Central memory CD8-positive, alpha-beta T cell (primary cell): ENCODE measurements around the gene CXorf51A.
"Not testable (repeated sequence)": the region's sequence is repeated elsewhere in the genome, so short reads cannot be mapped to it uniquely, and the experiment has no call there.

Source experiments
- ATAC-seq: fragments of 150-1000 bp; cut with Tn5 transposase; replicated peaks from 2 replicates; pipeline ENCODE4 v1.10.0; 2022; ENCODE audit warnings: mild to moderate bottlenecking, moderate FRiP score, moderate number of reproducible peaks; ENCODE audit not compliant: poor library complexity, severe bottlenecking; ENCODE audit errors: extremely low read depth
- DNase-seq, 2 donors: peaks; one replicate each; pipeline ENCODE4 v3.0.0; 2021; ENCODE audit warnings: low spot score in 2 of 2
- H3K27ac Mint-ChIP-seq: one replicate; pipeline ENCODE4 v1.8.0; 2022; ENCODE audit warnings: low read depth, mild to moderate bottlenecking, moderate library complexity, mixed read lengths
- H3K27me3 Mint-ChIP-seq: one replicate; pipeline ENCODE4 v1.8.0; 2022; ENCODE audit warnings: mixed read lengths
- H3K36me3 Mint-ChIP-seq: one replicate; pipeline ENCODE4 v1.8.0; 2022; ENCODE audit warnings: mild to moderate bottlenecking, moderate library complexity, mixed read lengths; ENCODE audit not compliant: insufficient read depth
- H3K4me1 Mint-ChIP-seq: one replicate; pipeline ENCODE4 v1.8.0; 2022; ENCODE audit warnings: mixed read lengths
- H3K4me3 Mint-ChIP-seq: one replicate; pipeline ENCODE4 v1.8.0; 2022; ENCODE audit warnings: mild to moderate bottlenecking, moderate library complexity, mixed read lengths
- H3K9me3 Mint-ChIP-seq: one replicate; pipeline ENCODE4 v1.8.0; 2022; ENCODE audit warnings: mixed read lengths

The CXorf51A gene

GRCh38 chrX:146814644-146815043 is at the start of gene CXorf51A:
Gene CXorf51A (minus strand): TSS chrX:146814744. CDS start chrX:146814723, 21 bp downstream.
- not testable (repeated sequence) for H3K27me3 Mint-ChIP-seq, H3K4me3 Mint-ChIP-seq, H3K4me1 Mint-ChIP-seq, DNase-seq, H3K9me3 Mint-ChIP-seq, H3K36me3 Mint-ChIP-seq, ATAC-seq, H3K27ac Mint-ChIP-seq

GRCh38 chrX:146863566-146863965 is 49.0 kb upstream of the CXorf51A start:
- H3K36me3 Mint-ChIP-seq = no peaks in the 10 kb centered on the region
- no peak overlapping the region for H3K27ac Mint-ChIP-seq
- no peaks in the 10 kb centered on the region for H3K4me1 Mint-ChIP-seq
- no peak overlapping the region for H3K4me3 Mint-ChIP-seq
- ATAC-seq = no peak
- H3K27me3 Mint-ChIP-seq = no peaks in the 10 kb centered on the region
- no peaks in the 10 kb centered on the region for H3K9me3 Mint-ChIP-seq
- DNase-seq = no peak

GRCh38 chrX:146854281-146854680 is 39.7 kb upstream of the CXorf51A start:
- DNase-seq (no peak), ATAC-seq (no peak)
- Mint-ChIP-seq H3K4me3 (no peak overlapping the region), H3K9me3 (peaks cover 8% of the 10 kb centered on the region), H3K27me3 (no peaks in the 10 kb centered on the region), H3K27ac (no peak overlapping the region), H3K36me3 (no peaks in the 10 kb centered on the region), H3K4me1 (no peaks in the 10 kb centered on the region)

GRCh38 chrX:146831994-146832393 is 17.4 kb upstream of the CXorf51A start:
- Mint-ChIP-seq H3K4me3 (no peak overlapping the region), H3K27me3 (no peaks in the 10 kb centered on the region), H3K36me3 (no peaks in the 10 kb centered on the region), H3K4me1 (no peaks in the 10 kb centered on the region), H3K9me3 (no peaks in the 10 kb centered on the region), H3K27ac (no peak overlapping the region)
- DNase-seq (no peak), ATAC-seq (no peak)

GRCh38 chrX:146809471-146809870 is 5.1 kb downstream of the CXorf51A start, which contains the start of gene CXorf51B:
Gene CXorf51B (plus strand): TSS chrX:146809771. CDS start chrX:146809792, 21 bp downstream.
- not testable (repeated sequence) for H3K36me3 Mint-ChIP-seq, H3K4me3 Mint-ChIP-seq, H3K9me3 Mint-ChIP-seq, ATAC-seq, DNase-seq, H3K27me3 Mint-ChIP-seq, H3K27ac Mint-ChIP-seq, H3K4me1 Mint-ChIP-seq
